Measurements from ENCODE around the gene DUSP5.
A peak's percentile ranks its signal among the peaks of the same experiment; 100 is the strongest.

The DUSP5 gene

GRCh38 chr10:110480387-110480786 lies 17.3 kb upstream of the DUSP5 start:
- DNase-seq (ENCODE audit: low spot score): no peak

- DNase-seq (ENCODE audit: low spot score): no peak
Measured at GRCh38 chr10:110481919-110482318, 15.8 kb upstream of the DUSP5 start.

DNA sequence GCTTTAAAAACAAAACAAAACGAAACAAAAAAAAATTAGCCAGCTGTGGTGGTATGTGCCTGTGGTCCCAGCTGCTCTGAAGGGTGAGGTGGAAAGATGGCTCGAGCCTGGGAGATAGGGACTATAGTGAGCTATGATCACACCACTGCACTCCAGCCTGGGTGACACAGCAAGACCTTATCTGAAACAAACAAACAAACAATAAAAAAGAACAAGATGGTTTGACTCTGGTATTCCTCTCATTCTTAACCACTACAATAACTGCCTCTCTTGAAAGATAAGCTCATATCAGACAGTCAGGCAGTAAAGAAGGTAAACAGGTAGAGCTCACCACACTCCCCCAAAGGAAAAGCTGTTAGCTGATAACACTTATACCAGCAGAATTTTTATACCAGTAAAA lies 14.1 kb upstream of the DUSP5 start:
- DNase-seq (ENCODE audit: low spot score): no peak

GRCh38 chr10:110485541-110485940 lies 12.2 kb upstream of the DUSP5 start:
- DNase-seq (ENCODE audit: low spot score): no peak

DNA sequence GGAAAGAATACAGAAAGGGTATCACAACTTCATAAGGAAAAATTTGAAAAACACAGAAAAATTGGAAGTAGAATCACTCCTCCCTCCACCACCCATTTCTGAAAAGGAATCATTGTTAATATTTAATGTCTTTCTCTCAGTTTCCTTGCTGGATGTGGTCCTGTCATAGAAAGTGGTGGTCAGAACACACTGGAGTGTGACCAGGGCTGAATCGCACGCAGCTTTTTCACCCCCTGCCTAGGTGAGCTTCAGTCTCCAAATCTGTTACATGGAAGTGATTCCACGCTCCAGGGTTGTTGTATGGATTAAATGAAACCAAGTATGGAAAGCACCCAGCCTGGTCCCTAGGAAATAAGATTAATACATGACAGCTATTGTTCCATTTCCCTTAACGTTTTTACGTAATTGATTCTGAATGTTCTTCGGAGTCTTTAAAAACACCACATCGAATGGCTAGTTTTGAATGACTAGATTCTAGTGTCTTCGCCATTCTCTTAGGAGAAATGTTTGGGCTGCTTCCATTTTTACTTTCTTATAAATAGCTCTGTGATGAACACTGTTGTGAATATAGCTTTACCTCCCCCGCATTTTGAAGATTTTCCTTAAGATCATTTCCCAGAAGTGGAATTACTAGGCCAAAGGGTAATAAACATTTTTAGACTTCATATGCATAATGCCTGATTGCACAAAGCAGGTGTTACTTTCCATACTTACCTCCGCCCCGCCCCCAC lies 10.9 kb upstream of the DUSP5 start:
- DNase-seq (ENCODE audit: low spot score): no peak

- no peak for DNase-seq (ENCODE audit: low spot score)
Measured at GRCh38 chr10:110487411-110488331, 10.0 kb upstream of the DUSP5 start.

DNA sequence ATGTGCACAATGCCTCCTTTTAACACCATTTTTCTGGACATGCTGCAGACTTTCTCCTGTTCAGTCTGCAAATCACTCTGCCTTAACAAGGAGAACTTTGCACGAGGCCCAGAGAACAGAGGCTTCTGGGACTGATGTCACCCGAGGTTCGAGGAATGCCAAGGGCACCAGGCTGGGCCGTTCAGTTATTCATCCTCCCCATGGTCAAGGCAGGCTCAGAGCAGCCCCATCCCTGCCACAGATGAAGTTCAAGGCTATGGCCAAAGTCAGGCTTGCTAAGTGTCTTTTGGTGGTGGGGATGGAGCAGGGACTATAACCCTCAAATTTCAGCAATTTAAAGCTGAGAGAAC lies 9.4 kb upstream of the DUSP5 start:
- DNase-seq (ENCODE audit: low spot score): no peak

DNA sequence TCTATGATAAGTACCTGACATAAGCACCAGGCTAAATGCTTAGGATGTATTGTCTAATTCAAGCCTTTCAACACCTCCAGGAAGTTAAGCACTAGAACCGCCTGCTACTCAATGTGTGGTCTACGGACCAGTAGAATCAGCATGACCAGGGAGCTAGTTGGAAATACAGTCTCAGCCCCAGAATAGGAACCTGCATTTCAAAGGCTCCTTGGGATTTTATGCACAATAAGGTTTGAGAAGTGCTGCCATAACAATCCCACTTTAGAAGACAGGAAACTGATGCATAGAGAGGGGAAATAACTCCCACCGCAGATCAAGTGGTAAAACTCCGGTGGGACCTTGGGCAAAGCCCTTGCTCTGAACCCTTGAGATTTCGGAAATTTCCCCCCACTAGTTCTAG lies 8.8 kb upstream of the DUSP5 start:
- DNase-seq (ENCODE audit: low spot score): no peak

GRCh38 chr10:110490640-110491039 lies 7.1 kb upstream of the DUSP5 start:
- no peak for DNase-seq (ENCODE audit: low spot score)

DNA sequence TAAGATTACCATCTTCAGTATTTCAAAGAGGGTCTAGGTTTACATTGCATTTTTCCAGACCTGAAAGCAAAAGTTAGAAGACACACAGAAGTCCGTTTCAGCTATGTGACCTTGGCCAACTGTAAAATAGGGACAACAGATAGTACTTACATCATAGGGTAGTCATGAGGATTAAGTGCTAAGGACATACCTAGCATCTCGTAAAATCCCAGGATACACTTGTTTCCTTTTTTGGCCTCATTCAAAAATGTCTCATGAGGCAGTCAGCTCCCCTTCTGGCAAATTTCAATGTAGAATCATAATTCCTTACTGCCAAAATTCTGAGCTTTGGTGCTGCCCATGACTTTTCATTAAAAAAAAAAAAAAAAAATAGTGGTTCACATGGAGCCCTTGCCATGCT lies 6.4 kb upstream of the DUSP5 start:
- DNase-seq (ENCODE audit: low spot score): no peak

DNA sequence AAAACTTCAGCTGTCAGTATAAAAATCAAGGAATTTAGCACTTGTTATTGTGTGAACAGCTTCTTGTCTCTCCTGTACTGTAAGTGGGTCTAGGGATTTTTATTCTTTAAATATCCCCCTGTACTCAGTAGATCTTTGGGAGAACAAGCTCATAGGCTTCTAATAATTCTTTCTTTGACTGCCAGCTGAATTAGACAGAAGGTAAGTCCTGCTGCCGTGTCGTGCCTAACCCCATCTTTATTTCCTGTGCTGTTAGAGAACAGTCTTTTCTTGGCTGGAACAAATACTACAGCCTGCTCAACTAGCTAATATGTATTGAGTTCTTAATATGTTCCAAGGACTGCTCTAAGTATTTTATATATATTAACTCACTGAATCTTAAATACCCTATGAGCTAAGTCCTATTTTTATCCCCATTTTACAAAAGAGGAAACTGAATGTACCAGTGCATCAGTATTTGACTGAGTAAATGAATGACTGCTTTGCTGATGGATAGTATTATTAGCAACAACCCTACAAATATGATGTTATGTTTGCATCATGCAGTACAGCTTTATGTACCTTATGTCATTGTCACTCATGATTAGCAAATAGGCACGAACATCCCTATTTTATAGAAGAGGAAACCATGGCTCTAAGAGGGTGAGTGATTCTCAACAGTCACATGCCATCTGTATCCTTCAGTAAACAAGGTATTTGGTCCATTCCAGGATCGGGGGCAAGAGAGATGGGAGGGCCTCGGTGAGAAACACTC lies 5.5 kb upstream of the DUSP5 start:
- DNase-seq (ENCODE audit: low spot score): no peak

GRCh38 chr10:110493832-110494426 lies 3.8 kb upstream of the DUSP5 start:
- DNase-seq (ENCODE audit: low spot score): no peak

DNA sequence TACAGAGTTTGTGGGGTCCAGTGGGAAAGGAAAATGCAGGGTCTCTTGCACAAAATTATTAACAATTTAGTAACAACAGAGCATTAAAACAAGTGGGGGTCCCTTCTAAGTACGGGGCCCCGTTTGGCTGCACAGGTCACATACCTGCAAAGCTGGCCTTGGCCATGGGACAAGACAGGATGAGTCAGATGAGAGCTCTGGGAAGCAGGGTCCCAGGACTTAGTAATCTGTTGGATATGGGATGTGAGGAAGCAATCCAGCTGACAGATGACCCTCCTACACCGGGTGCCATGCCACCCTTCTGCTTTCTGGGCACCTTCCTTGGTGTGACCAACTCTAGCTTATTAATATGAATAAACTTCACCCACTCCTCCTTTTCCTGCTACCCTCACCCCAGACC lies 3.2 kb upstream of the DUSP5 start:
- no peak for DNase-seq (ENCODE audit: low spot score)

GRCh38 chr10:110495731-110496552 lies 1.8 kb upstream of the DUSP5 start:
- peak; percentile 21 for DNase-seq (ENCODE audit: low spot score)

- peak; percentile 20 for DNase-seq (ENCODE audit: low spot score)
Measured at GRCh38 chr10:110496553-110497437, 912 bp upstream of the DUSP5 start.

GRCh38 chr10:110498087-110498981 lies 627 bp downstream of the DUSP5 start:
- peak; percentile 40 for DNase-seq (ENCODE audit: low spot score)

GRCh38 chr10:110498982-110499795 lies 1.5 kb downstream of the DUSP5 start:
- peak; percentile 57 for DNase-seq (ENCODE audit: low spot score)
